NCI-H1436 treated with DMSO at 0.1 percent for 48 hours (cell line): ENCODE data around the gene KCNIP4.
"Not testable (repeated sequence)": the region's sequence is repeated elsewhere in the genome, so short reads cannot be mapped to it uniquely, and the experiment has no call there.

Source experiments
- DNase-seq: peaks from one replicate; lab custom pipeline; 2025; lab: John Stamatoyannopoulos, UW

KCNIP4 gene

GRCh38 chr4:21948347-21949072 lies at the start of gene KCNIP4:
TSS of gene KCNIP4 (minus strand) at chr4:21948772.
- no peak for DNase-seq

GRCh38 chr4:21996618-21997017 lies 48.0 kb upstream of the KCNIP4 start:
- not testable (repeated sequence) for DNase-seq

GRCh38 chr4:21992330-21992729 lies 43.8 kb upstream of the KCNIP4 start:
- DNase-seq = no peak

GRCh38 chr4:21991562-21991961 lies 43.0 kb upstream of the KCNIP4 start:
- no peak for DNase-seq

GRCh38 chr4:21991050-21991449 lies 42.5 kb upstream of the KCNIP4 start:
- DNase-seq = no peak

GRCh38 chr4:21989351-21989750 lies 40.8 kb upstream of the KCNIP4 start:
- no peak for DNase-seq

- no peak for DNase-seq
Observed at GRCh38 chr4:21986307-21986706, 37.7 kb upstream of the KCNIP4 start.

GRCh38 chr4:21982087-21982486 lies 33.5 kb upstream of the KCNIP4 start:
- no peak for DNase-seq

- DNase-seq = no peak
Observed at GRCh38 chr4:21979196-21979595, 30.6 kb upstream of the KCNIP4 start.

- no peak for DNase-seq
Observed at GRCh38 chr4:21976166-21976565, 27.6 kb upstream of the KCNIP4 start.

- no peak for DNase-seq
Observed at GRCh38 chr4:21973850-21974249, 25.3 kb upstream of the KCNIP4 start.

- DNase-seq = no peak
Observed at GRCh38 chr4:21964762-21965319, 16.3 kb upstream of the KCNIP4 start.

- no peak for DNase-seq
Observed at GRCh38 chr4:21962691-21963090, 14.1 kb upstream of the KCNIP4 start.

- DNase-seq = no peak
Observed at GRCh38 chr4:21960793-21961192, 12.2 kb upstream of the KCNIP4 start.

GRCh38 chr4:21954916-21955315 lies 6.3 kb upstream of the KCNIP4 start:
- no peak for DNase-seq

GRCh38 chr4:21953653-21954052 lies 5.1 kb upstream of the KCNIP4 start:
- DNase-seq = no peak

- no peak for DNase-seq
Observed at GRCh38 chr4:21952549-21952948, 4.0 kb upstream of the KCNIP4 start.

GRCh38 chr4:21949073-21949457 lies 493 bp upstream of the KCNIP4 start:
- DNase-seq = no peak

GRCh38 chr4:21947791-21948346 lies 703 bp downstream of the KCNIP4 start:
- no peak for DNase-seq

GRCh38 chr4:21946858-21947257 lies 1.7 kb downstream of the KCNIP4 start:
- DNase-seq = no peak

GRCh38 chr4:21921526-21922180 lies 26.9 kb downstream of the KCNIP4 start:
- DNase-seq = no peak

GRCh38 chr4:21915761-21916160 lies 32.8 kb downstream of the KCNIP4 start:
- no peak for DNase-seq

GRCh38 chr4:21901831-21902230 lies 46.7 kb downstream of the KCNIP4 start:
- DNase-seq = no peak
